K562 (cell line): ENCODE measurements around the gene PIEZO2.

ENCODE experiments used
- CTCF ChIP-seq, 3 experiments: IDR thresholded peaks in 2 of 3; conservative IDR thresholded peaks in 1 of 3; 2 replicates each; pipeline ENCODE4 v1.5.1; 2011 to 2012; ENCODE audit warnings: low read length in 3 of 3, mild to moderate bottlenecking in 3 of 3, control low read depth in 2 of 3, improper control_type of control experiment in 1 of 3, inconsistent platforms in 1 of 3, low read depth in 1 of 3, mixed read lengths in 1 of 3, moderate library complexity in 1 of 3; ENCODE audit not compliant: insufficient read depth in 2 of 3
- JUN ChIP-seq, 2 experiments: sonication (generic) in 1 of 2; formaldehyde crosslinking in 1 of 2; IDR thresholded peaks; 2 replicates each; pipeline versions ENCODE4 v1.6.1 to v1.8.0; 2012 to 2022; ENCODE audit warnings: borderline replicate concordance in 2 of 2, mild to moderate bottlenecking in 2 of 2, improper control_type of control experiment in 1 of 2, low read depth in 1 of 2, low read length in 1 of 2, missing genetic modification reagents in 1 of 2
- PREB ChIP-seq: sonication (generic); formaldehyde crosslinking; IDR thresholded peaks from 2 replicates; pipeline ENCODE4 v1.8.1; 2023; ENCODE audit warnings: mild to moderate bottlenecking, missing genetic modification reagents
- TAF1 ChIP-seq: IDR thresholded peaks from 2 replicates; pipeline ENCODE4 v1.6.1; 2011; ENCODE audit warnings: mild to moderate bottlenecking, low read length, moderate library complexity; ENCODE audit not compliant: insufficient read depth, control insufficient read depth, severe bottlenecking; ENCODE audit errors: extremely low read depth

GRCh38 chr18:10775026-10775425 is 374.3 kb downstream of the PIEZO2 start:
- TF ChIP-seq PREB: no peak
- TF ChIP-seq CTCF (IDR thresholded peaks at IDR 0.05 in 2 of 3, conservative IDR thresholded peaks at IDR 0.05 in 1 of 3; ENCODE audit: insufficient read depth in 2 of 3, low read depth in 1 of 3, low read length in 3 of 3): no peak
- no peak for TF ChIP-seq TAF1
- TF ChIP-seq JUN (IDR thresholded peaks at IDR 0.05; ENCODE audit: borderline replicate concordance, low read depth, low read length): no peak
- TF ChIP-seq JUN (CRISPR knock-in tag; IDR thresholded peaks at IDR 0.05; ENCODE audit: borderline replicate concordance): no peak
